T47D (cell line): Measurements from ENCODE around the gene SNX8.
"Not testable (repeated sequence)": the region's sequence is repeated elsewhere in the genome, so short reads cannot be mapped to it uniquely, and the experiment has no call there.

ENCODE experiments used
- DNase-seq, 2 experiments: peaks; one replicate each; pipeline versions ENCODE4 v3.0.0 to v3.0.0-alpha.2; 2011 to 2012; ENCODE audit warnings: low read depth in 1 of 2, low spot score in 1 of 2
- JUND ChIP-seq: IDR thresholded peaks from 2 replicates; pipeline ENCODE4 v1.6.1; 2012; ENCODE audit warnings: low read depth
- in situ Hi-C: cut with HindIII; loops from 2 replicates; pipeline ENCODE4 v1.10.0; 2016; ENCODE audit warnings: low sequenced_read_pairs, low pct_unique_long_range_greater_than_20kb

SNX8 gene

GRCh38 chr7:2313450-2314208 is 612 bp downstream of the SNX8 start:
- in situ Hi-C loops = no loop called here
- peak; percentile 46 to 56 for DNase-seq
- TF ChIP-seq JUND = no peak

GRCh38 chr7:2312267-2312929 is 1.8 kb downstream of the SNX8 start:
- TF ChIP-seq JUND = no peak
- in situ Hi-C loops = no loop called here
- no peak for DNase-seq

DNA sequence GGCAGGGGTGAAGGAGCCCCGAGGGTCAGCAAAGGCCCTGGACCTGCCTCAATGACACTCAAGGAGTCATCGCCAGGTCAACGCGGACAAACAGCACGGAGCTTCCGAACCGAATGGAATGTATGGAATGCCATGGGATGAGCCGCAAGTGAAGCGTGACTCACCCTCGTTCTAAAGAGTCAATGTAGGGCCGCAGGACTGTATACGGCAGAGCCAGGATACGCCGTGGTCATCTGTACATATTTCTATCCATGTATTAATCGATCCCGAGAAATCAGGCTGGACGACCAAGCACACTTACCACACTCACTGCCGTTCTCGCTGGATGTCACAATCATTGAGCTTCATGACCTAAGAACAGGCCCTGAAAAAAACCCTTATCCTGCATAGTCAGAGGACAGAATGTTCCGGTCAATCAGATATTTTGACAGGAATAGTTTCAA is 4.3 kb downstream of the SNX8 start:
- DNase-seq = peak; percentile 52 to 94
- in situ Hi-C loops = no loop called here
- TF ChIP-seq JUND = no peak

- TF ChIP-seq JUND = no peak
- DNase-seq = no peak
- in situ Hi-C loops = no loop called here
Observed at GRCh38 chr7:2307690-2308107, 6.5 kb downstream of the SNX8 start.

DNA sequence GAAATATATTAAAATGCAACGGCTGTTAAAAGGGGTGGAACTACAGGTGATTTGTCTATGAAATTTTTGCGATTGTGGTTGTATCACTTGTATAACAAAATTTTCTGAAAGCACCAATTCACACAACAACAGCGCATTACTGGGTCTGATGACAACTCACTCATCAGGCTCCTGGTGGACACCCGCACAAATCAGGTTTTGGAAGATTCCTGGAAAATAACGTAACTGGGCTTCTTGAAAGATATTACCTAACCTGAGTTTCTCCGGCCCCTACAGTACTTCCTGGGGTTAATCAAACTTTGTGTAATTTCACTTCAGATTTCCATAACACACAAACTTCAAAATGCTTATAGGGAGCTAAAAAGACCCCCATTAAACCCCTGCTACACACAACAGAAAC is 7.6 kb downstream of the SNX8 start:
- no peak for TF ChIP-seq JUND
- DNase-seq = no peak
- in situ Hi-C loops = no loop called here

DNA sequence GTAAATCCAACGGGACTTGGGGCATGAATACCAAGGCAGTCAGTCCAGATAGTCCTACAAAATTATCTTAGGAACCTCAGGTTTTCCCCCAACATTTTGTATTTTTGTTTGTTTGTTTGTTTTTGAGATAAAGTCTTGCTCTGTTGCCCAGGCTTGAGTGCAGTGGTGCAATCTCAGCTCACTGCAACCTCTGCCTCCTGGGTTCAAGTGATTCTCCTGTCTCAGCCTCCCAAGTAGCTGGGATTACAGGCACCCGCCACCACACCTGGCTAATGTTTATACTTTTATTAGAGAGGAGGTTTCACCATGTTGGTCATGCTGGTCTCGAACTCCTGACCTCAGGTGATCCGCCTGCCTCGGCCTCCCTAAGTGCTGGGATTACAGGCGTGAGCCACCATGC is 9.0 kb downstream of the SNX8 start:
- in situ Hi-C loops, DNase-seq: not testable (repeated sequence)

DNA sequence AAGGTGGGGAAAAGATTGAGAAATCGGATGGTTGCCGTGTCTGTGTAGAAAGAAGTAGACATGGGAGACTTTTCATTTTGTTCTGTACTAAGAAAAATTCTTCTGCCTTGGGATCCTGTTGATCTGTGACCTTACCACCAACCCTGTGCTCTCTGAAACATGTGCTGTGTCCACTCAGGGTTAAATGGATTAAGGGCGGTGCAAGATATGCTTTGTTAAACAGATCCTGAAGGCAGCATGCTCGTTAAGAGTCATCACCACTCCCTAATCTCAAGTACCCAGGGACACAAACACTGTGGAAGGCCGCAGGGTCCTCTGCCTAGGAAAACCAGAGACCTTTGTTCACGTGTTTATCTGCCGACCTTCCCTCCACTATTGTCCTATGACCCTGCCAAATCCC is 10.7 kb downstream of the SNX8 start:
- DNase-seq, in situ Hi-C loops: not testable (repeated sequence)

DNA sequence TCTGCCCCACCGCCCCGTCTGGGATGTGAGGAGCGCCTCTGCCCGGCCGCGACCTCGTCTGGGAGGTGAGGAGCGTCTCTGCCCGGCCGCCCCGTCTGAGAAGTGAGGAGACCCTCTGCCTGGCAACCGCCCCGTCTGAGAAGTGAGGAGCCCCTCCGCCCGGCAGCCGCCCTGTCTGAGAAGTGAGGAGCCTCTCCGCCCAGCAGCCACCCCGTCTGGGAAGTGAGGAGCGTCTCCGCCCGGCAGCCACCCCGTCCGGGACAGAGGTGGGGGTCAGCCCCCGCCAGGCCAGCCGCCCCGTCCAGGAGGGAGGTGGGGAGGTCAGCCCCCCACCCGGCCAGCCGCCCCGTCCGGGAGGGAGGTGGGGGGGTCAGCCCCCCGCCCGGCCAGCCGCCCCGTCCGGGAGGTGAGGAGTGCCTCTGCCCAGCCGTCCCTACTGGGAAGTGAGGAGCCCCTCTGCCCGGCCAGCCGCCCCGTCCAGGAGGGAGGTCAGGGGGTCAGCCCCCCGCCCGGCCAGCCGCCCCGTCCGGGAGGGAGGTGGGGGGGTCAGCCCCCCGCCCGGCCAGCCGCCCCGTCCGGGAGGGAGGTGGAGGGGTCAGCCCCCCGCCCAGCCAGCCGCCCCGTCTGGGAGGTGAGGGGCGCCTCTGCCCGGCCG is 11.4 kb downstream of the SNX8 start:
- DNase-seq, in situ Hi-C loops: not testable (repeated sequence)

DNA sequence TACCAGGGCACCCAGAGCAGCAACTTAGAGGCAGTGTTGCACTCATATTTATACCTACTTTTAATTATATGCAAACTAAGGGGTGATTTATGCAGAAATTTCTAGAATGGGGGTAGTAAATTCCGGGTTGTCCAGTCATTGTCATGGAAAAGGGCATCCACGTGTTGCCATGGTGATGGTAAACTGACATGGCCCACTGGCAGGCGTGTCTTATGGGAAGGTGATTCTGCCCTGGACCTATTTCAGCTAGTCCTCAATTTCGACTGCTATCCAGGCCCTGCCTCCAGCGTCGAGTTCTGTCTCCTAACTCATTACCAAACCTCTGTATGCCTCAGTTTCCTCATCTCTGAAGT is 12.8 kb downstream of the SNX8 start:
- in situ Hi-C loops = no loop called here
- DNase-seq = no peak
- TF ChIP-seq JUND = no peak

- TF ChIP-seq JUND = no peak
- DNase-seq = no peak
- in situ Hi-C loops = no loop called here
Observed at GRCh38 chr7:2299870-2300512, 14.2 kb downstream of the SNX8 start.

GRCh38 chr7:2299131-2299829 is 15.0 kb downstream of the SNX8 start:
- TF ChIP-seq JUND = no peak
- no peak for DNase-seq
- in situ Hi-C loops = no loop called here

- no peak for DNase-seq
- TF ChIP-seq JUND = no peak
- in situ Hi-C loops = no loop called here
Observed at GRCh38 chr7:2296832-2297231, 17.4 kb downstream of the SNX8 start.
